Measurements from ENCODE around the gene SRSF10.
"Not testable (repeated sequence)": the region's sequence is repeated elsewhere in the genome, so short reads cannot be mapped to it uniquely, and the experiment has no call there.

The SRSF10 gene

DNA sequence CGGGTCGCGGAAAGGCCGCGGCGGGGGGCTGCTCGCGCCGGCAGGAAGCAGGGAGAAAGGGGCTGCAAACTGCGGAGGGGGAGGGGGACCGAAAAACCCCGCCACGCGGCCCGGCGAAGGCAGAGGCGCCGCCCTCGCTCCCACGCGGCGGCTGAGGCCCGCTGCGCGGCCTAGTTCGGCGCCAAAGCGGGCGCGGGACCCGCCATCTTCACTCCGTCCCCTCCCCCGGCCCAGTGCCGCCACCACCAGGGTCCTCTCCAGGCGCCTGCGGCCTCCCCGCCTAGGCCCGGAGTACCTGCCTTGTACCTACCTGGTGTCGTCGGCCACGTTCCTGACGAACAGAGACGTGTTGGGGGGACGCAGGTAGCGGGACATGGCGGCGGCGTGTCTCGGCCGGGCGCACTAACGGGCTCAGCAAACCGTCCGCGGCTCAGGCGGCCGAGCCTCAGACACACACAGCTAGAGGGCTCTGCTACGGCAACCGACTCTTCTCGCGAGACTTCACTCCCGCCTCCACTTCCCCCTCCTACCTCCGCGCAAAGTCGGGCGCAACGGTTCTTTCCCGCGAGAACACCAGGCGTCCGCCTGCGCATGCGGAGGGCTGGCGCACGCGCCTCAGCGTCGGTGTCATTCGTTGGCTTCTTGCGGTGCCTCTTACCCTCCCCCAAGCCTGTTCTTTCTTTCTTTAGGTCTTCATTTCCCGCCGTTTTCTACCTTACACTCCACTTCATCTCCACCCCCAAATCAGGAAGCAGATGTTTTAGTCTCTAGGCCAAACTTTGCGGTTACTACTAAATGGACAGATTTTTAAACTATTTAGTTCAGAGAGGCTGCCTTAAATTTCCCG is at the start of gene SRSF10:
Gene SRSF10 (minus strand): TSS at position 447 of the 847 bp plus-strand sequence. CDS start 72 bp downstream, at position 375.
- DNase-seq (ENCODE audit: low read depth, low spot score) = peak; percentile 95

DNA sequence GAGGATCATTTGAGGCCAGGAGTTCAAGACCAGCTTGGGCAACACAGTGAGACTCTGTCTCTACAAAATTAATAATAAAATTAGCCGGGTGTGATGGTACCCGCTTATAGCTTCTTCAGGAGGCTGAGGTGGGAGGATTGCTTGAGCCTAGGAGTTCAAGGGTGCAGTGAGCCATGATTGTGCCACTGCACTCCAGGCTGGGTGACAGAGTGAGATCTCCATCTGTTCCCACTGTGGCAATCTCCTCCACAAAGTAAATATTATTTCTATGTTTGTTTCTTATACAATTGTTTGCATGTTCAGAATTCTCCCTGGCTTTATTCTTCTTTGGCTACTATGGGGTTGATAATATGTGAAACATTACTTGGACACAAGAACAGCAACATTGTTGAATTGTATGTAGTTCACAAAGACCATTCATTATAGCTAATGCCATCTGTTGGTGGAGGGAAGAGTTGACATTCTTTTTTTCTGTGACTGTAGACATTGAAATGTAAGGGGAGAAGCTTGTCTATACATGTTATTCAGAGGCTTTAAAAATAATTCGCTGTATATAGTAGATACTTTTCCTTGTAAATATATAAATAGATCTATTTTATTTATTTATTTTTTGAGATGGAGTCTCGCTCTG is 47.8 kb upstream of the SRSF10 start:
- no peak for DNase-seq (ENCODE audit: low read depth, low spot score)

DNA sequence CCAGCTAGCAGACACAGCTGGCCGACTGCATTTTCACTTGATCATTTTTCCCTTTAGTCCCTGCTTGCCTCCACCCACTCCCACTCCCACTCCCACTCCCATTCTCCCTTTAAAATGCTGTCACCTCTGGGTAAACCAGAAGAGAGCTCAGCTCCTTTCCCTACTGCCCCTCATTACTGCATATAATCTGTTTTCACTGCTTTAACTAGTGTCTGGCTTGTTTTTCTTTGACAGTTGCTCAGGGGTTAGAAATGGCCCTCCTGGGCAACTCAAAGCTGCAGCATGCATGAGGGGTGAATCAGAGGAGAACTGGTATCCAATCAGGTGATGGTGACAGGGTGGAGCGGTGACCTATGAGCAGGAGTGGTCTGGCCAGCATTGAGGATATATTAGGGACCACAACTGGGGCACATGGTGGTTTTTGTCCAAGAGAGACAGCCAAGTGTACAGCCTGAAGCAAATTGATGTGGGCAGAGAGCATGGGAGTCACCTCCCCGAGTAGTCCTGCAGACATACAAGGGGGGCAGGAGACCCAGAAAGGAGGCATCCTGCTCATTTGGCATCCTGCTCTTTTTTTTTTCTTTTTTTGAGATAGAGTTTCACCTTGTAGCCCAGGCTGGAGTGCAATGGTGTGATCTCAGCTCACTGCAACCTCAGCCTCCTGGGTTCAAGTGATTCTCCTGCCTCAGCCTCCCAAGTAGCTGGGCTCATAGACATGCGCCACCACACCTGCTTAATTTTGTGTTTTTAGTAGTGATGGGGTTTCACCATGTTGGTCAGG is 42.6 kb upstream of the SRSF10 start:
- DNase-seq (ENCODE audit: low read depth, low spot score) = no peak

DNA sequence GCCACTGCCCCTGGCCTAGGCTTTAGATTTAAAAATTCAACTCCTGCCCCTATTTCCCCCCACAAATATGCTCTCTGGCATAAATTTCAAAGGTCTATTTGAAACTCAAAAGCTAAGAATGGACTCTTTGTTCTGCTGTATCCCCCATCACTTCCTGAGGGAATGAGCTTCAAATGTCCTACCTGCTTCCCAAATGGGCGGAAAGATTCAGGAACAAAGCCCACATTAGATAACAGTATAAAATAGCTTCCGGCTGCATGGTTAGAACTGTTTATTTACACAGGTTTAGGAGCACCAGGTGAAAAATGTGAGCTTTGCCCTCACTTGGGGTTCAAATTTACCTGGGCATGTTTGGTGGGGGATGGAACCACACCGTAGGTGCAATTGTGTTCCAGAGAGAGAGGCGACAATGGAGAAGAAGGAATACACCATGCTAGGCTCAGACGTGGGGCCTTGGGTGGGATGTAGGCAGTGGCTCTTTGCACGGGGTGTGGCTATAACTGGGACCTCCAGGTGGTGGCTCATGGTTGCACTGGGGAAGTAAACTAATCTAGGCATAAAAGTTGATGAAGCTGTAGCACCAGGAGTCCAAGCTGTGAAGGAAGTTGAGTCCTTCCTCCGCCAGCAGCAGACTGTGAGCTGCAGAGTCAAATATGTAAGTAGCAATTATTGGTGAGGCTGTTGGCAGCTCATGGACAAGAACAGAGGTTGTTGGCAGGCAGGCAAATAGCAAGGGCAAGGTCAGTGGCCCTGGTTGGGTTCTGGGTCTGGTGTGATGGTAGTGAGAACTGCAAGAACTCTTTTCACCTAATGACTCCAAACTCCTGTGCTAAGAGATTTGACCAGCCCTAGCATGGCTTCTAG is 41.5 kb upstream of the SRSF10 start:
- DNase-seq (ENCODE audit: low read depth, low spot score) = no peak

DNA sequence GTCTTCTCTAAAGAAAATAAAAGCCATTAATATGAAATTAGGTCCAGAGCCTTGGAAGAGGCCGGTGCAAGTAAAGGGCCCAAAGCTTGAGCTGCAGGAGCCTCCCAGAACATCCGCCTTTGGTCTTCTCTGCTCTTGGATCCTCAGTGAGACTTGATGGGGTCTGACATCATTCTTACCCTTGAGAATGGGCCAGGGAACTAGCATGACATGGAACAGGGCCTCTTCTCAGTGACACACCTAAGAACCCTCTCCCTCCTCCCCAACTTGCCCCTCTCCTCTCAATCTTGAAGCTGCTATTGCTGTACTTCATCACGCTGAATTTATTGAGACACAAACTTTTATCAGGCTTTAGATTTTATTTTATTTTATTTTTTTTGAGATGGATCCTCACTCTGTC is 40.3 kb upstream of the SRSF10 start:
- DNase-seq (ENCODE audit: low read depth, low spot score) = no peak

DNA sequence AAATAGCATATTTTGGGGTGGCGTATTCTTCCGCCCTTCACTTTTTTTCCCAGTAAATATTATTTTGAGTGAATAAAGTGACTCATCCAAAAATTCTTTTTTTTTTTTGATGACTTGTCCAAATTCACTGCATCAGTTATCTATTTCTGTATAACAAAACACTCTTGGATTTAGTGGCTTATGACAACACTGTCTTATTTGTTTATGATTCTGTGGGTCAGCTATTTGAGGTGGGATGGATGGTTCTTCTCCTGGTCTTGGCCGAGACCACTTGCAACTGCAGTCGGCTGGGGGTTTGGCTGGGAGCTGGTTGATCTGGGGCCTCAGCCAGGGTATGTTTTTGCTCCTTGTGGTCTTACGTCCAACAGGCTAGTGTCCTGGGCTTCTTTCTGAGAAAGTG is 39.9 kb upstream of the SRSF10 start:
- DNase-seq (ENCODE audit: low read depth, low spot score) = no peak

DNA sequence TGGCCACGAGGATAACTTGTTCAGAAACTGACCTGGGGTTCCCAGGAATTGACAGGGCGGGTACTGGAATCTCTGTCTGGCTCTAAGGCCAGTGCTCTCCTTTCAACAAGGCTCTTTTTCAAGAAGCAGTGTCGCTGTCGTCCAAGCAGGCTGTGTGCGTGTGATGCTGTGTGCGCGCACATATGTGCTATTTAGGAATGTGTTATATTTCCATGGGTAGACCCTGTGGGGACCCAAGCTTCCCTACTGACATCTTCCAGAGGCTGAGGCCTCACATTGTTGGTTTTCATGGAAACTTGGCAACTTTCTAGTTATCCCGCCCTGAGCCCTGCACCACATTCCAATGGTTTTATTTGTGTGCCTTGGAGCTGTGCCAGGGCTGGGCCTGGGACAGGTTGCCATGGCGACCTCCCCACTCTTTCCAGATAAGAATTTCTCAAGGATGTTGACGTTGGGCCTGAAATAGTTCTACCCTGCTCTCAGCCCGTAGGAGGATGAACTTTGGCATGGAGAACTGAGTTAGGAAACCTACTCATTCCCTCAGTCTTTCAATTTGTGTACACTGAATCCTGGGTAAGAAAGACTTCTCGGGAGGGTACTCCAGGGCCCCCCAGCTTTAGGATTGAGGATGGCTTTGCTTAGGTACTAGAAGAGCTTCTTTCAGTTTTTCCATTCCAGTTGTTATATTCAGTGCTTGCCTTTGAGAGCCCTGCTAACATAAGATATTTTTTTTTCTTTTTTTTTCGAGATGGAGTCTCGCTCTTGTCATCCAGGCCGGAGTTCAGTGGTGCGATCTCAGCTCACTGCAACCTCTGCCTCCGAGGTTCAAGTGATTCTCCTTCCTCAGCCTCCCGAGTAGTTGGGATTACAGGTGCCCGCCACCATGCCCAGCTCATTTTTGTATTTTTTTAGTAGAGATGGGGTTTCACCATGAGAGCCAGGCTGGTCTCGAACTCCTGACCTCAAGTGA is 38.8 kb upstream of the SRSF10 start:
- no peak for DNase-seq (ENCODE audit: low read depth, low spot score)

DNA sequence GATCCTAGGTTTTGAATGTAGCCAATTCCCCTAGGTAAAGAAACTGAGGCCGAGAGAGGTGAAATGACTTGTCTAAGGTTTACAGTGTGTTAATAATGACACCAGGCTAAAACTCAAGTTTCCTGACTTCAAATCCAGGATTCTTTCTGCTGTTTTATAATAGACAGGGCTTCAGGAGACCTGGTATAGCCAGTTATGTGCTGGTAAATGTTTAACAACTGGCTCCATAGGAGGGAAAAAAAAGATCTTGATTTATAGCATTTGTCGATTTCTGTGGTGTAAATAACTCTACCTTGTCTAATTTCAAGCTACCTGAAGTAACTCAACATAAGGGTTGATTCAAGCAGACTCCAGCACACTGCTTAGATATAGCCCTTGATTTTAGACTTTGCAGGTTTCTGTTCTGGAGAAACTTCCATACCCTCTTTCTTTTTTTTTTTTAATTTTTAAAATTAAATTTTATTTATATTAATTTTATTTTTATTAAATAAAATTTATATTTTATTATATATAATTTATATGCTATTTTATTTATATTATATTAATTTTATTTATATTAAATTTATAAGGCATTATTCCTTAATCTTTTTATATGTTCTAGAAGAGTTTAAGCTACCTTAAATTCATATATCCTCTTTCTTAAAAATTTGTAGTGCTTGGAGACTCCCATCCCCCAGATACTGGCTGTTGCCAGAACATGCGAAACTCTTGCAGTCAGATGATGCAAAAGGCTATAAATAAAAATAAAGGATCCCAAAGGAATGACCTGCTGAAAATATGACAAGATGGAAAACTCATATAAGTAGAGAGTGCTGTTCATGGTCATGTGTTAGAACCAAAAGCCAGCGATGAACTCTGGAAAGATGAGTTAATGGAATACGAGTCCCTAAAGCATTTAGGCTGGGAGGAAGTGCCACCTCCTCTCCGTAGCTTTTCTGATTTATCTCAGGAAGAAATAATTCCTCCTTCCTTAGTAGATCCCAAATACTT is 35.4 kb upstream of the SRSF10 start:
- no peak for DNase-seq (ENCODE audit: low read depth, low spot score)

DNA sequence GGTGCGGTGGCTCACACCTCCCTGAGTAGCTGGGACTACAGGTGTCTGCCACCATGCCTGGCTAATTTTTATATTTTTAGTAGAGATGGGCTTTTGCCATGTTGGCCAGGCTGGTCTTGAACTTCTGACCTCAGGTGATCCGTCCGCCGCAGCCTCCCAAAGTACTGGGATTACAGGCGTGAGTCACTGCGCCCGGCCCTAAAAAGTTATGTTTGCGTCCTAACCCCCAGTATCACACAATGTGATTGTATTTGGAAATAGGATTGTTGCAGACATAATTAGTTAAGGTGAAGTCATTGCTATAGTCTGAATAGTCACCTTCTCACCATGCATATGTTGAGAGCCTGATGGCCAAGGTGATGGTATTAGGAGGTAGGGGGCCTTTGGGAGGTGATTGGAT is 32.8 kb upstream of the SRSF10 start:
- DNase-seq (ENCODE audit: low read depth, low spot score) = not testable (repeated sequence)

DNA sequence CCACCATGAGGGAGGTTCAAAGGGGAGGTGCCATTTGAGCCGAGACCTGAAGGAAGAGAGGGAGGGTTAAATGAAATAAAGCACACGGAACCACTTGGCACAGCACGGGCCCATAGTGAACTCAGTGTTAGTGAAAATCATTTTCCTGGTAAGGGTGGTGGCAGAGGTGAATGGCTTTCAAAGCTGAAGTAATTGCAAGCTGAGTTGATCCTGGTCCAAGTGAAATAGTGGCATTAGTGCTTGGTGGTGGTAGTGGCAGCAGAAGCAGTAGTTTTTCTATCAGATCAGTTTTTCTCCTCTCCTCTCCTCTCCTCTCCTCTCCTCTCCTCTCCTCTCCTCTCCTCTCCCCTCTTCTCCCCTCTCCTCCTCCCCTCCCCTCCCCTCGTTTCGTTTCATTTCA is 30.5 kb upstream of the SRSF10 start:
- no peak for DNase-seq (ENCODE audit: low read depth, low spot score)

DNA sequence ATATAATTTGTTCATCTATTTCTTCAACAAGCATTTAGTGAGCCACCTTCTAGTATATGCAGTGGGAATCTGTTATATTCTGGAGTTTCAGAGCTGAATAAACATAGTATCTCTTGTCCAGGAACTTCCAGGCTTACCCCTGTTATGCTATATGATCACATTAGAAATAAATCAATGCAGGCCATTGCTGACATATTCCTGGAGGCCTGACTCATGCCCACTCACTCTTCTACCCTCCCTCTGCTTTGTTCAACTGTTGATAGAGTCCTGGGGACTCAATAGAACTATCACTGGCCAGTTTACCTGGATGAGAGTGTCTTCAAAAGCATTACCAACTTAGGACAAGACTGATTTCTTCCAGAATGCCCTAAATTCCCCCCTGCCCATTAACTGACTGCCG is 29.3 kb upstream of the SRSF10 start:
- DNase-seq (ENCODE audit: low read depth, low spot score) = no peak

DNA sequence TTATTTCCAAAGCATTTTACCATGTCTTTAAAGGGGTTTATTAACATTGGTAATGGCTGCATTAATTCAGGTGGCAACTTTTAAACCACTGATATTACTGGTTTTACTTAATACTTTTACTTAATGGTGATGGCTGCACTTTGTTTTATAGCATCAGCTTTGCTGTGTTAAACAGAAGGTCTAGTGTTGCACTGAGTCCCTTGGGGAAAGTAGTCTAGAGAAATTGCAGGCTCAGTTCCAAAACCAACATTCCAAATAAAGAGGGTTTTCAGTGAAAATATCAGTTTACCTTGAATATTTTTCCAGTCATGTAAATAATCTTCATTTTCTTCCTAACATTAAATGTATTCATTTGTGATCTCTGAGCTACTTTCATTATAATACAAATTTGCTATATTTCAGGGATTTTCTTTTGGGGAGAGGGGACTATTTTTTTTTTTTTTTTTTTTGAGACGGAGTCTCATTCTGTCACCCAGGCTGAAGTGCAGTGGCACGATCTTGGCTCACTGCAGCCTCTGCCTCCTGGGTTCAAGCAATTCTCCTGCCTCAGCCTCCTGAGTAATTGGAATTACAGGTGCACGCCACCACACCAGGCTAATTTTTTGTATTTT is 28.6 kb upstream of the SRSF10 start:
- DNase-seq (ENCODE audit: low read depth, low spot score) = not testable (repeated sequence)

DNA sequence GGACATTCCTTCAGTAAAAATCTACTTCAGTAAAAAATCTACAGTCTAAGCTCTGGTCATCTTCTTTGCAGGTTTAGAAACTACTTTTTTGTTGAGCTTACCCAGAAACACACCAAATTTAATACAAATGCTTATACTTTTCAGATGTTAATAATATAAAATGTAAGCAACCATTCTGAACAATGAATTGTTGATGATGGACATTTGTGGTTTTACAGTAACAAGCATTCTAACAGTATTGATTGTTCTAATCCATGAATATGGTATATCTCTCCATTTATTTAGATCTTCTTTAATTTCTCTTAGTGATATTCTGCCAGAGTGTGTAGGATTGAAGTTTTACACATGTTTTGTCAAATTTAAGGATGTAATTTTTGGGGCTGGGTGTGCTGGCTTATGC is 27.0 kb upstream of the SRSF10 start:
- no peak for DNase-seq (ENCODE audit: low read depth, low spot score)

DNA sequence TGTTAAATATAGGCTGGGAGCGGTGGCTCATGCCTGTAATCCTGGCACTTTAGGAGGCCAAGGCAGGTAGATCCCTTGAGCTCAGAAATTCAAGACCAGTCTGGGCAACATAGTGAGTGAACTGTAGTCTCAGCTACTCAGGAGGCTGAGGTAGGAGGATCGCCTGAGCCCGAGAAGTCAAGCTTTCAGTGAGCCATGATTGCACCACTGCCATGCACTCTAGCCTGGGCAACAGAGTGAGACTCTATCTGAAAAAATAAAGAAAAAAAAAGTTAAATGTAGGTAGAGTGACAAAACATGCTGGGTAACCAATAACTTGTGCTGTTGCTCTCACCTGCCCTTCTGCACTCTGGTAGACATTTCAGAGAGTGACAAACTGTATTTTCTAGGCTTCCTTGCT is 25.0 kb upstream of the SRSF10 start:
- DNase-seq (ENCODE audit: low read depth, low spot score) = no peak

DNA sequence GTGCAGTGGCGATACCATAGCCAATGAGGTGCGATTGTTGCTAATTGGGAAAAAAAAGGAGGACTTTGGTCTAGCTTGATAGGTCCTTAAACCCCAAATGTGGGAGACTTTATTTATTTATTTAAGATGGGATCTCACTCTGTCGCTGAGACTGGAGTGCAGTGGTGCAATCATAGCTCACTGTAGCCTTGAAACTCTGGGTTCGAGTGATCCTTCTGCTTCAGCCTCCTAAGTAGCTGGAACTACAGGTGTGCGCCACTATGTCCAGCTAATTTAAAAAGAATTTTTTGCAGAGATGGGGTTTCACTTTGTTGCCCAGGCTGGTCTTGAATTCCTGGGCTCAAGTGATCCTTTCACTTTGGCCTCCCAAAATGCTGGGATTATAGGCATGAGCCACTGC is 24.0 kb upstream of the SRSF10 start:
- no peak for DNase-seq (ENCODE audit: low read depth, low spot score)

DNA sequence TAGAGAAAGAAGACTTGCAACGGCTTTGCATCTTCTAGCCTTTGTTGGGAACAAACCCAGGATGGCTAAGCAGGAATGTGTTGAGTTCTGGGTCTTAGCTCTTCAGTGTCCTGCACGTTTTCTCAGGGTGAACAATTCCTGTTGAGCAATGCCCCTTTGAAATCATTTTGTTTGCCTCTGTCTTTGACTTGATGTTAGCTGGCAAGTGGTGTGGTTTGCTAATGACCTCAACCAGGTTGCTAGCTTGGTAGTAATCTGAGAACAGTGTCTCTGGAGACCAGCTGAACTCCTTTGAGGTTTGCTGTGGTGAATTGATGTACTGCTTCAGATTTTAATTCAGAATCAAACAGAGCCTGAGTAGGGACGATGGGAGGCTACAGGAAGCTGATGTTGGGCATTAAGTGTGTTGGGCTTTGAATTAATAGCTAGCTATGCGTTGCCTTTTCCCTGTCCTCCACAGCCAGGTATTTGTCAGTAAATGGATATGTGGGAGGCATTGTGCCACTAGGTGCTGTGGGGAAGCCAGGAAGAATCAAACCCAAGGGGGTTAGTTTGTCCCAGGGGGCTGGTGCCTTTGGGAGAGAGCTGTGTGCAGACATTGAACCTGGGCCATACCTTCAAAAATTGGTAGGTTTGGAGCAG is 23.3 kb upstream of the SRSF10 start:
- DNase-seq (ENCODE audit: low read depth, low spot score) = no peak

DNA sequence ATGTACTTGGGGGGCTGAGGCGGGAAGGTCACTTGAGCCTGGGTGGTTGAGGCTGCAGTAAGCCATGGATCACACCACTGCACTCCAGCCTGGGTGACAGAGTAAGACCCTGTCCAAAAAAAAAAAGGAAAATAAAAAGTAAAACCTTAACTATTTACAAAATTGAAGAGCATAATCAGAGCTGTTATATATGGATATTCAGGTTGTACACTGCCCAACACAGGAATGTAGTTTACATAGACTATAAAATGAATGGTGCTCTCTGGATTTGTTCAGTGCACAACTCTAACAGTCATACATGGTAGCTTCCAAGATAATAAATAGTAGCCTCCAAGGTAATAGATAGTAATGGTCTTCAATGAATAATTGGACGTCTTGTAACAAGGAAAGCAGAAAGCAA is 22.6 kb upstream of the SRSF10 start:
- DNase-seq (ENCODE audit: low read depth, low spot score) = no peak

DNA sequence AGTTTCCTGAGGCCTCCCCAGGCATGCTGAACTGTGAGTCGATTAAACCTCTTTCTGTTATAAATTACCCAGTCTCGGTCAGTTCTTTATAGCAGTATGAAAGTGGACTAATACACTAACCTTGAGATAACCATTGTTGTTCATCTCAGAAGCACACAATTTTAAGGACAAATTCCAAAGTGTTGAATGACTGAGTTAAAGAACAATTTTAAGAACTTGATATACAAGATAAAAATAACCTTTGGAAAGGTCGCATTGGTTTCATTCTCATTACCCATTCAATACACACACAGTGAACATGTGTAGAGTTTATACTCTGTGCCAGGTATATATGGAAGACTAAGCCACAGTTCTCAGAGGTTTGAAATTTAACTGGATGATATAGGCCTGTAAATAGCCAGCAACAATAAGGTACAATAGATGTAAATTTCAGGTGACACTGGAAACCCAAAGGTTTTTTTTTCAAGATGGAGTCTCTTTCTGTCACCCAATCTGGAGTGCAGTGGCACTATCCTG is 19.1 kb upstream of the SRSF10 start:
- DNase-seq (ENCODE audit: low read depth, low spot score) = no peak
